Erythroblast (primary cell): ENCODE results near the gene TMEM143.

Experiments
- GATA1 ChIP-seq: IDR thresholded peaks from 2 replicates; pipeline ENCODE4 v1.6.1; 2011; ENCODE audit warnings: low read depth, mild to moderate bottlenecking, control low read depth, low read length, moderate library complexity
- POLR2A ChIP-seq: IDR thresholded peaks from 2 replicates; pipeline ENCODE4 v1.6.1; 2011; ENCODE audit warnings: mild to moderate bottlenecking, low read length

- TF ChIP-seq POLR2A, result no peak
- no peak for TF ChIP-seq GATA1
Measured at GRCh38 chr19:48395499-48395898, 31.8 kb upstream of the TMEM143 start.
